ENCODE results near the gene ATG4B.

DNA sequence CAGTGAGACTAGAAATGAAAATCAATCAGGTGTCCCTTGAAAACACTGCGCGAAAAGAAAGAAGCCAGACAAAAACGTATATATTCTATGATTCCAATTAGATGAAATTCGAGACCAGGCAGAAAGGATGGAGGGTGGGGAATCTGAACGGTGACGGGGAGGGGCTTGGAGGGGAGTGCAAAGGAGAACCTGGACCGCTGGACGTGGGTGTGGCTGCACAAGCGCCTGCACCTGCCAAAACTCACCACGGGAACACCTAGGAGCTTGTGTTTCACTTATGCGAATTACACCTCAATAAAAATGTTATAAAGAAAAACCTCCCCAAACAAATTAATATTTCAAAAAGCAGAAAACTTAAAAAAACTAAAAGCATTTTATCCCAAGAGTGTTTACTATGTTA, 22.5 kb upstream of the ATG4B start:
- no peak for TF ChIP-seq TAF1 (IDR thresholded peaks at IDR 0.05; ENCODE audit: low read depth)
- TF ChIP-seq EP300 (IDR thresholded peaks at IDR 0.05; ENCODE audit: borderline replicate concordance), result no peak
- no peak for TF ChIP-seq ZBTB7A (IDR thresholded peaks at IDR 0.05; ENCODE audit: low read depth)
- no peak for TF ChIP-seq NFIC (IDR thresholded peaks at IDR 0.05)
- TF ChIP-seq YY1 (IDR thresholded peaks at IDR 0.05; ENCODE audit: low read depth), result no peak
- TF ChIP-seq, protein P1, sequence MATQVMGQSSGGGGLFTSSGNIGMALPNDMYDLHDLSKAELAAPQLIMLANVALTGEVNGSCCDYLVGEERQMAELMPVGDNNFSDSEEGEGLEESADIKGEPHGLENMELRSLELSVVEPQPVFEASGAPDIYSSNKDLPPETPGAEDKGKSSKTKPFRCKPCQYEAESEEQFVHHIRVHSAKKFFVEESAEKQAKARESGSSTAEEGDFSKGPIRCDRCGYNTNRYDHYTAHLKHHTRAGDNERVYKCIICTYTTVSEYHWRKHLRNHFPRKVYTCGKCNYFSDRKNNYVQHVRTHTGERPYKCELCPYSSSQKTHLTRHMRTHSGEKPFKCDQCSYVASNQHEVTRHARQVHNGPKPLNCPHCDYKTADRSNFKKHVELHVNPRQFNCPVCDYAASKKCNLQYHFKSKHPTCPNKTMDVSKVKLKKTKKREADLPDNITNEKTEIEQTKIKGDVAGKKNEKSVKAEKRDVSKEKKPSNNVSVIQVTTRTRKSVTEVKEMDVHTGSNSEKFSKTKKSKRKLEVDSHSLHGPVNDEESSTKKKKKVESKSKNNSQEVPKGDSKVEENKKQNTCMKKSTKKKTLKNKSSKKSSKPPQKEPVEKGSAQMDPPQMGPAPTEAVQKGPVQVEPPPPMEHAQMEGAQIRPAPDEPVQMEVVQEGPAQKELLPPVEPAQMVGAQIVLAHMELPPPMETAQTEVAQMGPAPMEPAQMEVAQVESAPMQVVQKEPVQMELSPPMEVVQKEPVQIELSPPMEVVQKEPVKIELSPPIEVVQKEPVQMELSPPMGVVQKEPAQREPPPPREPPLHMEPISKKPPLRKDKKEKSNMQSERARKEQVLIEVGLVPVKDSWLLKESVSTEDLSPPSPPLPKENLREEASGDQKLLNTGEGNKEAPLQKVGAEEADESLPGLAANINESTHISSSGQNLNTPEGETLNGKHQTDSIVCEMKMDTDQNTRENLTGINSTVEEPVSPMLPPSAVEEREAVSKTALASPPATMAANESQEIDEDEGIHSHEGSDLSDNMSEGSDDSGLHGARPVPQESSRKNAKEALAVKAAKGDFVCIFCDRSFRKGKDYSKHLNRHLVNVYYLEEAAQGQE (IDR thresholded peaks at IDR 0.05; ENCODE audit: low read depth), result no peak
- TF ChIP-seq, protein P2, sequence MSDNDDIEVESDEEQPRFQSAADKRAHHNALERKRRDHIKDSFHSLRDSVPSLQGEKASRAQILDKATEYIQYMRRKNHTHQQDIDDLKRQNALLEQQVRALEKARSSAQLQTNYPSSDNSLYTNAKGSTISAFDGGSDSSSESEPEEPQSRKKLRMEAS (IDR thresholded peaks at IDR 0.05), result no peak
- no peak for TF ChIP-seq EGR1 (IDR thresholded peaks at IDR 0.05)
- no peak for TF ChIP-seq CREB1 (IDR thresholded peaks at IDR 0.05; ENCODE audit: low read depth)
- no peak for TF ChIP-seq RAD21 (IDR thresholded peaks at IDR 0.05; ENCODE audit: low read depth)
- TF ChIP-seq, protein P3, sequence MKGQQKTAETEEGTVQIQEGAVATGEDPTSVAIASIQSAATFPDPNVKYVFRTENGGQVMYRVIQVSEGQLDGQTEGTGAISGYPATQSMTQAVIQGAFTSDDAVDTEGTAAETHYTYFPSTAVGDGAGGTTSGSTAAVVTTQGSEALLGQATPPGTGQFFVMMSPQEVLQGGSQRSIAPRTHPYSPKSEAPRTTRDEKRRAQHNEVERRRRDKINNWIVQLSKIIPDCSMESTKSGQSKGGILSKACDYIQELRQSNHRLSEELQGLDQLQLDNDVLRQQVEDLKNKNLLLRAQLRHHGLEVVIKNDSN (IDR thresholded peaks at IDR 0.05), result no peak
